Endometrium (tissue), 2 donors: ENCODE measurements around the gene ARRDC3.

Experiments
- FAIRE-seq: peaks from 2 replicates; lab custom pipeline; 2012; peaks lifted over from hg19 to GRCh38; lab: Jason Lieb, UNC
- donor health status: control.
- donor health status: control.

ARRDC3 gene

DNA sequence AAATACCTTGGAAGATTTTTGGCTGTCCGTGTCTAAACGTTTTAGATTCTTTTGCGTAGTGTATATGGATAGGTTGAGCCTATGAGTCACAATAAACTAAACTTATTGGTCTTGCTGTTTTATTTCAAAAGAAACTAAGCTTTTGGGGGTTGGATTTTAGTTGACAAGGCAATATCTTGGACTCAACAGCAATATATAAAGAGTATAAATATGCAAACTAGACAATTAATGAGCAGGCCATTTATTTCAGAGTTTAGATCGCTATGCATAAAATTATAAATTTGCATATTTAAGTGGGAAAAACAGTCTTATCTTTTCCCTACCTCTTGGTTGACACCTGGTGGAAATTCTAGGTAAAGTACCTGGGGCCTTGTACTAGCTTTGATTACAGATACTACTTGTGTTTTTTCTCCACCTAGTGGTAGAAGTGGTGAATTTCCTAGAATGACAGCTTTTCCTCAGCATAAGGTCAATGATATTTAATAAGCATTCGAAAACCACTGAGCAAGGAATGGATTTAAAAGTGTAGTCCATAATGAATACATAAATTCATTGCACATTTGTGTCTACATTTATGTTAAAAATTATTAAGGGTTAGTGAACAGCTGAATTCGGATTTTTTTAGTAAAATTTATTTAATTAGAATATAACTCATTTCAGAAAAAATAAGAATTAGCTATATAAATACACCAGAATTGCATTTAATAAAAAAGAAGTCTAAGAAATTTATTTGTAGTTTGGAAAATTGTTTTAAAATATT lies 1.7 kb upstream of the ARRDC3 start:
- FAIRE-seq = peak; percentile 97

GRCh38 chr5:91383956-91384300 lies 811 bp upstream of the ARRDC3 start:
- no peak for FAIRE-seq

DNA sequence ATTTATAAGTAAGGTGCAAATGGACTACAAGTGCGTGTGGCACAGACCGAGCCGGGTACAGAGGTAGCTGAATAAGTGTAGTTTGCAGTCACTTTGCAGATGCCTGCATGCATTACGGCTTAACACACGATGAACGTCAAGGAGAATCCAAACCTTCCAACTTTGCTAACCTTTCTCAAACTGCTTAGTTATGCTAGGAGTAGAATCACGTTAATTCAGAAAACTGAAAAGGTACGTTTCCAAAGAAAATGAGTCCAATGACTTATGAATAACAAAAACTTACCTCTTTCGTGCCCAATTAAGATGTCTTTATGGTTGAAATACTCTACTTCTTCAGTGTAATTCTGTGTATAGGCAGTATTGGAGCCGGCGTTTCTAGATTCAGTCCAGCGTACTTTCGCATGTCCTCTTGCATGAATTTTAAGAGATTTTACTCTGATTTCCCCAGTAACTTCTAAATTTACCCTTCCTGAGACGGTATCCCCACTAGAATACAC lies 539 bp downstream of the ARRDC3 start:
- FAIRE-seq = no peak

DNA sequence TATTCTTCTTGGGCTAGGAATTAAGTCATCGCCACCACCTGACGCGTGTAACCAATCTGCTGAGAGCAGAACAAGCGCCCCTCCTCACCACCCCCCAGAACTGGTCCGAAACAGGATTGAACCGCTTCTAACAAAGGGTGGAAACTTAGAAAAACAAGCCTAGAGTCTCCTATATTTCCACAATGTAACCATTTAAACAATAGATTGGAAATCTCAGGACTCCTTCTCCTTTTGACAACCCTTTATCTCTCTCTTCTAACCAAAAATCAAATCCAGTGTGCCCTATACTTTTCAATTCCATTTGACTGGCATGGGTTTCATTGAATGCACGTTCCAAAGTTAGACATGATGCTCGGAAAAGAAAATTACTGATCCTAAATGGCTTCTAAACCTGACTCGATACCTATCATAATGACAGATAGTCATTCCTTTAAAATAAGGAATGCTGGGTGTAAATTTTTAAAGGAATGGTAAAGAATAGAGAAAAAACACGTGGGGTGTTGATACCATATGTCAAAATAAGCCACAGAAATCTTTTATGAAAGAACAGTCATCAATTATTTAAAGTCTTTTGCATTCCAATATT lies 1.2 kb downstream of the ARRDC3 start:
- FAIRE-seq = no peak

GRCh38 chr5:91381239-91381773 lies 1.8 kb downstream of the ARRDC3 start:
- FAIRE-seq = peak; percentile 74

DNA sequence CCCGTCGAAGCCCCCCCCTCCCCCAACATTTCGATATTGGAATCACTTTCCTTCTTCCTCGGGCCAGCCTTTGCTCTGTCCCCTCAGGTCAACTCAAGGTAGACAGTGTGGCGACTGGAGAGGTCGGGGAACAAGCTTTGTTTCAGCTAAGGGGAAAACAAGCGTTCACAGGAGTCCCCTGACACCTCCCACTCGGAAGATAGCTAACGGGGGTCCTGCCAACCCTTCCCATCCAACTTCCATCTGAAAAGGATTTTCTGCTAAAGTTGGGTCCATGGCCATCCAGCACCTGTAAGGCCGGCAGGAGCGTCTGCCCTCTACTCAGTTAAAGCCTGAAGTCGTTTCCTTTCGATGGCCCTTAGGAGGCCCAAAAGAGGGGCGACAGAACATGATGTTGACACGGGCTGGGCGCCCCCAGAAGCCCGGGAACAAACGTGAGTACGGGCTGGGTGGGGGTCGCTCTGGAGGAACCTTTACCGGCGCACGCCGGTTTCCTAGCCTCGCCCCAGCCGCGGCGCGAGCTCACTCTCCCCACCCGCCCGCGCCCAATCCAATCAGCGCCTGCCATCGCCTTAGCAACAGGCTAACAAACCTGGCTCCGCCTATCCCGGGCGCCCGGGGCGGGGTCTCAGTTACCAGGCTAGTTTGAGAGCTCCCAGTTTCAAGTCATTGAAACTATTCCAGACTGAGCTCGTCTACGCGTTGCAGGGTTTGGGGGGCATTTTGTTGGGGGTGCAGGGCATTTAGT lies 2.5 kb downstream of the ARRDC3 start:
- no peak for FAIRE-seq

GRCh38 chr5:91379914-91380490 lies 3.1 kb downstream of the ARRDC3 start:
- no peak for FAIRE-seq

DNA sequence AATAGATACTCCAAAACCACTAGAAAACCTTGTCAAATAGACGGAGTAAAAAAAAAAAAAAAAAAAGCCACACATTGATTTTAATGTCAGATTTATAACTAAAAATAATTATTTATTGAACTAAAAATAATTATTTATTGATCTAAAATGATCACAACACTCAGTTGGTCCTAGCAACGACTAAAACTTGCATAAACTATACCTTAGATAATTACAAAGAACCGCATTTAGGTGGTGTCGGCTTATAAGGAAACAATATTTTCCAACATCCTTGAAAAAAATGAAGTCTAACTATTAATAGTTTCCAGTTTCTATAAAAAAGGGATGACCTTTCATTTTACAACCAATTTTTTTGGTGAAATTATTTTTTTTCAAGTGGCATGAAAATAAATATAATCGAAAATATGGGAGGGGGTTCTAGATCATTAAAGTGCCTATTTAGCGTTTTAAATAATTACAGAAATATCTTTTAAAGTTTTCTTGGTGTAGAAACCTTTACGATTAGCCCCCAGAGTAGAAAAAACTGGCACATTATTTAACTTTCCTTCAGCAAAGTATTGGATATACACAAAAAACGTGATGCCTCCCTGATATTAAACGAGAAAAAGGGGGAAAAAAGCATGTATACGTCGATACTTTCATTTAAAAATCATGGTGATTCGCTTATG lies 3.7 kb downstream of the ARRDC3 start:
- peak; percentile 86 for FAIRE-seq

DNA sequence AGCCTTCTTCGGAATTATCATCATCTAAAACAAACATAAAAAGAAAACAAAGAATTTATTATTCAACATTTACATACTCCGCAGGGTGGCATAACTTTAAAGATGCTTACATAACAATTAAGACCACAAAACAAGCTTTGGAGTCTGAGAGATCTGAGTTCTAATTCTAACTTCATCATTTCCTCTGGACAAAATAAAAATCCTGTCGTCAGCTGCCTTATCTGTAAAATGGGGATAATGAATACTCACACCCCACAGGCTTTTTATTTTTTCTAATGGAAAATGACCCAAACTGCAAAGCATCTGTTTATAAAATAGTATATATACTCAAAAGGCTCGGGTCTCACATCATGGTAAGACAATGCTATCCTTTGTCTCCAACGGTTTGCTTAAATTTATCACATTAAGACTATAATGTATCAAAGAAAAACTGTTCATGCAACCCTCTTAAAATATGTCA lies 4.3 kb downstream of the ARRDC3 start:
- no peak for FAIRE-seq

- FAIRE-seq = peak; percentile 12
Observed at GRCh38 chr5:91374893-91375520, 8.1 kb downstream of the ARRDC3 start.

DNA sequence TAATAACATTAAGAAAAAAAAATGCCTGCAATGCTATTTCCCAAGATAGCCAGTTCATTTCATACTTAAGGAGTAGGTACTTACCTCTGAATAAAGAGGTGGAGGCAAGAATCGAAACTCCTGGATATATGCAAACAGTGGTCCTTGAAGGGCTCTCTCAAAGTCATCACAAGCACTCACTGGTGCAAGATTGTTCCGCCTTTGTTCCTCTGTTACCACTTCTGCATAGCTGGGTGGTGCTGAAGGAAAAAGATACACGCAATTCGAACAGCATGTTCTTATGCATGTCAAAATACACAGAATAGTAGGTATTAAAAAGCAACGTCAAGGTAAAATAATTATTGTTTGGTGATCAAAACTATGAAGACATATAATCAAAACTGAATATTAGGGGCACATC lies 9.5 kb downstream of the ARRDC3 start:
- FAIRE-seq = no peak

- FAIRE-seq = no peak
Observed at GRCh38 chr5:91373006-91373405, 10.1 kb downstream of the ARRDC3 start.

- no peak for FAIRE-seq
Observed at GRCh38 chr5:91369480-91369879, 13.6 kb downstream of the ARRDC3 start.

DNA sequence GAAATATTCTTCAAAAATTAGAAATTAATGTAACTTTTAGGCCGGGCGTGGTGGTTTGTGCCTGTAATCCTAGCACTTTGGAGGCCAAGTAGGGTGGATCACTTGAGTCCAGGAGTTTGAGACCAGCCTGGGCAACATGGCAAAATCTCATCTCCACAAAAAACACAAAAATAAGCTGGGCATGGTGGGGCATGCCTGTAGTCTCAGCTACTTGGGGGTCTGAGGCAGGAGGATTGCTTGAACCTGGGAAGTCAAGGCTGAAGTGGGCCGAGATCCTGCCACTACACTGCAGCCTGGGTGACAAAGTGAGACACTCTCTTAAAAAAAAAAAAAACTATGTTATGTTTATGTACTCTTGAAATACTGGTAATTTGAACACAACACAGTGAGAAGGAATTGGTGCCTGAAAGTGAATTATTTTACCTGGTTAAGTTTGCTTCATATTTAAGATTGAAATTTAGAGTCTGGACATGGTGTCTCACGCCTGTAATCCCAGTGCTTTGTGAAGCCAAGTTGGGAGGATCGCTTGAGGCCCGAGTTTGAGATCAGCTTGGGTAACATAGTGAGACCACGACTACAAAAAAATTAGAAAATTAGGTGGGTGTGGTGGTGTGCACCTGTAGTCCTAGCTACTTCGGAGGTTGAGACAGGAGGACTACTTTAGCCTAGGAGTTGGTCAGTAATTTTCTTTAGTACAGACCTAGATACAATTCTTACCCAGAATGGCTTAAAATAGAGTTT lies 15.0 kb downstream of the ARRDC3 start:
- FAIRE-seq = no peak

GRCh38 chr5:91367344-91367743 lies 15.8 kb downstream of the ARRDC3 start:
- FAIRE-seq = no peak

DNA sequence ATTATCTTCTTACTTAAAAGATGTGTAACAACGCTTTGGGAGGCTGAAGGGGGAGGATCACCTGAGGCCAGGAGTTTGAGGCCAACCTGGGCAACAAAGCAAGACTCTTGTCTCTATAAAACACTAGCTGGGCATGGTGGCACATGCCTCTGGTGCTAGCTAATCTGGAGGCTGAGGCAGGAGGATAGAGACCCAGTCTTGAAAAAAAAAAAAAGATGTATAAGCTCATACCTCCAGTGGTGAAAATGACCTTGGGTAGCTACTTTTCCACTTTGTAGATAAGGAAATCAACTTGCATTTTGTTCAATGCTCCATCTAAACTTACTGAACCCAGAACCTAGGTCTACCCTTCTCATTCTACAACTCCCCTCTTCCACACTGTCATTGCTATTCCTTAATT lies 16.6 kb downstream of the ARRDC3 start:
- FAIRE-seq = no peak

- FAIRE-seq = no peak
Observed at GRCh38 chr5:91365498-91365897, 17.6 kb downstream of the ARRDC3 start.

DNA sequence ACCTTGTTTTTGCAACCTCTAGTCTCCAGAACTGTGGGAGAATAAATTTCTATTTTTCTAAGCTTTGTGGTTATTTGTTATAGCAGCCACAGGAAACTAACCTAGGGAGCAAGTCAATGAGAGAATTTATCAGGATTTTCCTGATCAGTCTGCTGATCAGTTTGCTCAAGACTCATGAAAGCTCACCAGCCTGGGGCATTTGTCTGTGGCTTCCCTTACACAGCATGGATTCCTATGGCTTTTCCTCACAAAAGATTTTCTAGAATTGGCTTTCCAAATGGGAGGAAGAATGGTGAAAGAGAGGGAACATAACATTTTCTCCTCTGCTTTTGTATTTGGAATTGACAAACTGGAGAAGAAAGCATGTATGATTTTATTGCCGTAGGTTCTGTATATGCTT lies 20.2 kb downstream of the ARRDC3 start:
- no peak for FAIRE-seq

- no peak for FAIRE-seq
Observed at GRCh38 chr5:91361790-91362189, 21.3 kb downstream of the ARRDC3 start.

DNA sequence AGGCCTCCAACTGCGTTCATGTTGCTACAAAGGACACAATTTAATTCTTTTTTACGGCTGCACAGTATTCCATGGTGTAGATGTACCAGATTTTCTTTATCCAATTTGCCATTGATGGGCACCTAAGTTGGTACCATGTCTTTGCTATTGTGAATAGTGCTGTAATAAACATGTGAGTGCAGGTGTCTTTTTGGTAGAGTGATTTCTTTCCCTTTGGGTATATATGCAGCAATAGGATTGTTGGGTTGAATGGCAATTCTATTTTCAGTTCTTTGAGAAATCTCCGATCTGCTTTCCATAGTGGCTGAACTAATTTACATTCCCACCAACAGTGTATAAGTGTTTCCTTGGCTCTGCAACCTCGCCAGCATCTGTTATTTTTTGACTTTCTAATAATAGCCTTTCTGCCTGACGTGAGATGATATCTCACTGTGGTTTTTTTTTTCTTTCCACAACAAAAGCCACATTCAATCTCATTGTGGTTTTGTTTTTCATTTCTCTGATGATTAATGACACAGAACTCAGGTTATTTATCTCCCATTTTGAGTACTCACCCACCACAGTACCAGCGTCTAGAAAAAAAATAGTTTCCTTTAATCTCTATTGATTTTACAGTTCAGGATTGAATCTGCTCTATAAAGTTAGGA lies 21.9 kb downstream of the ARRDC3 start:
- FAIRE-seq = no peak
